ENCODE measurements around the gene MKNK1. TPM values are rescaled to one million over a fixed set of nuclear protein-coding genes. Genes with fewer than 3 reads are reported as not detected.

MKNK1 gene
- total and polyA plus RNA-seq, 2 donors (not counting 1 experiment from before 2014, with no cell fraction given), result 51.0 to 73.0 TPM

DNA sequence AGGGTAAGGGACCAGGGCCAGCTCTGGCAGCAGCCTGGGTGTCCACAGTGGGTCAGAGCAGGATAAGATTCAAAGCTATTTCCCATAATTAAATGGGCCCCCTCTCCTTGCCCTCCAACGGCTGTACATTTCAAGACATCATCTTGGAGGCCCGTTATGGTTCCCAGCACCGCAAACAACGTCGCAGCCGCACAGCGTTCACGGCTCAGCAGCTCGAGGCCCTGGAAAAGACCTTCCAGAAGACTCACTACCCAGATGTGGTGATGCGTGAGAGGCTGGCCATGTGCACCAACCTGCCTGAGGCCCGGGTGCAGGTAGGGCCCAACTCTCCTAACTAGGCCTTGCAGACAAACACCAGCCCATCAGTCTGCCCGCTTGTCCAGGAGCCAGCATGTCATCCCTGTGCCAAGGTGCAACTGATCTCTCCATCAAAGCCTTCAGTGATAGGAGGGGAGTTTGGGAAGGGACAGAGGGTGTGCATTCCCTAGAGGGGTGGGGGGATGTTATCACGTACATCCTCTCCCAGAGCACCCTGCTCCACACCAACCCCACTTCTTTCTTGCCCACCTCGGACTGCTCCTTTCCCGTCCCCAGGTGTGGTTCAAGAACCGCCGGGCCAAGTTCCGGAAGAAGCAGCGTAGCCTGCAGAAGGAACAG lies 93.6 kb downstream of the MKNK1 start:
- no peak overlapping the region for H3K27ac Mint-ChIP-seq
- no peaks in the 10 kb centered on the region for H3K79me2 ChIP-seq (ENCODE audit: control insufficient read depth, insufficient read depth, low read length)
- no peaks in the 10 kb centered on the region for H3K9me3 Mint-ChIP-seq (ENCODE audit: insufficient read depth)
- no peaks in the 10 kb centered on the region for H4K20me1 ChIP-seq (ENCODE audit: control insufficient read depth, insufficient read depth, low read length, poor library complexity, severe bottlenecking)
- H3K4me3 Mint-ChIP-seq, result no peak overlapping the region
- ATAC-seq (ENCODE audit: low read depth), result no peak
- no peaks in the 10 kb centered on the region for H3K9me3 ChIP-seq (ENCODE audit: control extremely low read depth in 1 of 3, control insufficient read depth in 2 of 3, insufficient read depth in 1 of 3, low read length in 2 of 3)
- peaks cover 33% of the 10 kb centered on the region for H3K27me3 Mint-ChIP-seq
- H3K27ac ChIP-seq (ENCODE audit: low read length in 2 of 2), result no peak overlapping the region
- POLR2A ChIA-PET, result no interaction called here
- DNase-seq, result no peak
- TF ChIP-seq, protein P1, sequence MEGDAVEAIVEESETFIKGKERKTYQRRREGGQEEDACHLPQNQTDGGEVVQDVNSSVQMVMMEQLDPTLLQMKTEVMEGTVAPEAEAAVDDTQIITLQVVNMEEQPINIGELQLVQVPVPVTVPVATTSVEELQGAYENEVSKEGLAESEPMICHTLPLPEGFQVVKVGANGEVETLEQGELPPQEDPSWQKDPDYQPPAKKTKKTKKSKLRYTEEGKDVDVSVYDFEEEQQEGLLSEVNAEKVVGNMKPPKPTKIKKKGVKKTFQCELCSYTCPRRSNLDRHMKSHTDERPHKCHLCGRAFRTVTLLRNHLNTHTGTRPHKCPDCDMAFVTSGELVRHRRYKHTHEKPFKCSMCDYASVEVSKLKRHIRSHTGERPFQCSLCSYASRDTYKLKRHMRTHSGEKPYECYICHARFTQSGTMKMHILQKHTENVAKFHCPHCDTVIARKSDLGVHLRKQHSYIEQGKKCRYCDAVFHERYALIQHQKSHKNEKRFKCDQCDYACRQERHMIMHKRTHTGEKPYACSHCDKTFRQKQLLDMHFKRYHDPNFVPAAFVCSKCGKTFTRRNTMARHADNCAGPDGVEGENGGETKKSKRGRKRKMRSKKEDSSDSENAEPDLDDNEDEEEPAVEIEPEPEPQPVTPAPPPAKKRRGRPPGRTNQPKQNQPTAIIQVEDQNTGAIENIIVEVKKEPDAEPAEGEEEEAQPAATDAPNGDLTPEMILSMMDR (IDR thresholded peaks at IDR 0.05), result no peak
- TF ChIP-seq EZH2 (IDR thresholded peaks at IDR 0.05; ENCODE audit: borderline replicate concordance, insufficient read depth, low read depth, low read length, poor library complexity, severe bottlenecking), result no peak
- H3K9ac ChIP-seq (ENCODE audit: low read length), result no peak overlapping the region
- no peaks in the 10 kb centered on the region for H3K4me1 Mint-ChIP-seq
- 94% methylated on average over 16 of the region's 19 CpGs for WGBS (ENCODE audit: insufficient coverage)
- H3K4me1 ChIP-seq (ENCODE audit: control insufficient read depth in 2 of 2, insufficient read depth in 2 of 2, low read length in 2 of 2), result no peaks in the 10 kb centered on the region
- H3K4me2 ChIP-seq (replicated peaks; ENCODE audit: low read depth, low read length, poor library complexity, severe bottlenecking), result no peak overlapping the region
- H2AFZ ChIP-seq (ENCODE audit: insufficient read depth, low read depth, low read length, poor library complexity, severe bottlenecking), result no peak overlapping the region
- H3K4me3 ChIP-seq (ENCODE audit: control extremely low read depth in 1 of 5, extremely low read depth in 1 of 5, insufficient read depth in 1 of 5, low read depth in 2 of 5, low read length in 4 of 5), result no peak overlapping the region
- intact Hi-C loops (cut with micrococcal nuclease), result no loop called here
- peaks cover 0 to 13% (median 0%) of the 10 kb centered on the region in 4 experiments for H3K27me3 ChIP-seq (replicated peaks in 1 of 4; ENCODE audit: control extremely low read depth in 1 of 4, control insufficient read depth in 3 of 4, insufficient read depth in 4 of 4, low read length in 3 of 4)
- CTCF ChIA-PET, result interaction anchor here (1.4 kb wide), 1 partner anchor 68 kb away, joined by 3 read pairs; no protein-coding TSS in a partner anchor
- no peaks in the 10 kb centered on the region for H3K36me3 ChIP-seq (replicated peaks in 1 of 2; ENCODE audit: control extremely low read depth in 1 of 2, control insufficient read depth in 1 of 2, extremely low read depth in 1 of 2, insufficient read depth in 2 of 2, low read length in 1 of 2)

GRCh38 chr1:46508757-46509156 lies 95.3 kb downstream of the MKNK1 start:
- no CpG with 5 or more reads among the region's 5 CpGs for WGBS (ENCODE audit: insufficient coverage)
- no peaks in the 10 kb centered on the region for H3K36me3 ChIP-seq (replicated peaks in 1 of 2; ENCODE audit: control extremely low read depth in 1 of 2, control insufficient read depth in 1 of 2, extremely low read depth in 1 of 2, insufficient read depth in 2 of 2, low read length in 1 of 2)
- TF ChIP-seq, protein P1 (IDR thresholded peaks at IDR 0.05), result no peak
- no peak for TF ChIP-seq EZH2 (IDR thresholded peaks at IDR 0.05; ENCODE audit: borderline replicate concordance, insufficient read depth, low read depth, low read length, poor library complexity, severe bottlenecking)
- Mint-ChIP-seq H3K9me3 (ENCODE audit: insufficient read depth) (no peaks in the 10 kb centered on the region), H3K27ac (no peak overlapping the region), H3K4me3 (no peak overlapping the region), H3K4me1 (no peaks in the 10 kb centered on the region), H3K27me3 (peaks cover 28% of the 10 kb centered on the region)
- no peak overlapping the region for H3K27ac ChIP-seq (ENCODE audit: low read length in 2 of 2)
- intact Hi-C loops (cut with micrococcal nuclease), result no loop called here
- no peak overlapping the region for H3K4me3 ChIP-seq (ENCODE audit: control extremely low read depth in 1 of 5, extremely low read depth in 1 of 5, insufficient read depth in 1 of 5, low read depth in 2 of 5, low read length in 4 of 5)
- no peak overlapping the region for H2AFZ ChIP-seq (ENCODE audit: insufficient read depth, low read depth, low read length, poor library complexity, severe bottlenecking)
- CTCF ChIA-PET, result no interaction called here
- ATAC-seq (ENCODE audit: low read depth) (no peak), DNase-seq (no peak)
- no peaks in the 10 kb centered on the region for H3K9me3 ChIP-seq (ENCODE audit: control extremely low read depth in 1 of 3, control insufficient read depth in 2 of 3, insufficient read depth in 1 of 3, low read length in 2 of 3)
- no peaks in the 10 kb centered on the region for H3K4me1 ChIP-seq (ENCODE audit: control insufficient read depth in 2 of 2, insufficient read depth in 2 of 2, low read length in 2 of 2)
- H4K20me1 ChIP-seq (ENCODE audit: control insufficient read depth, insufficient read depth, low read length, poor library complexity, severe bottlenecking), result no peaks in the 10 kb centered on the region
- no peak overlapping the region for H3K9ac ChIP-seq (ENCODE audit: low read length)
- H3K27me3 ChIP-seq (replicated peaks in 1 of 4; ENCODE audit: control extremely low read depth in 1 of 4, control insufficient read depth in 3 of 4, insufficient read depth in 4 of 4, low read length in 3 of 4), result peaks cover 0 to 14% (median under 1%) of the 10 kb centered on the region in 4 experiments
- H3K4me2 ChIP-seq (replicated peaks; ENCODE audit: low read depth, low read length, poor library complexity, severe bottlenecking), result no peak overlapping the region
- no peaks in the 10 kb centered on the region for H3K79me2 ChIP-seq (ENCODE audit: control insufficient read depth, insufficient read depth, low read length)
- POLR2A ChIA-PET, result no interaction called here
